Posterior vena cava (tissue), 2 donors: Measurements from ENCODE around the gene FBXO48. TPM values are rescaled to one million over a fixed set of nuclear protein-coding genes. Genes with fewer than 3 reads are reported as not detected.

Experiments used
- DNase-seq: peaks from one replicate; pipeline ENCODE4 v3.0.0-alpha.2; 2020; ENCODE audit warnings: low spot score
- intact Hi-C, 2 donors: fragments of 100-400 bp; cut with DNase I; formaldehyde crosslinking; loops; one replicate each; pipeline versions ENCODE4 v1.14.1 to v1.14.2; 2022 to 2023
- total RNA-seq, 2 donors: library from RNA; stranded (reverse); fragmentation: NEBNext Ultra II Directional; extraction: Animal tissue kit (Norgen Biotek cat#: 25700); gene quantifications; one replicate each; pipeline ENCODE4 v1.2.1, GENCODE V29; 2021
- donor health status: DM: yes; HTN: yes; CAD: no.
- donor health status: DM: yes; HTN: yes; CAD: no.

The FBXO48 gene
- total RNA-seq, 2 donors from 2014 or later = 0.51 to 1.3 TPM

DNA sequence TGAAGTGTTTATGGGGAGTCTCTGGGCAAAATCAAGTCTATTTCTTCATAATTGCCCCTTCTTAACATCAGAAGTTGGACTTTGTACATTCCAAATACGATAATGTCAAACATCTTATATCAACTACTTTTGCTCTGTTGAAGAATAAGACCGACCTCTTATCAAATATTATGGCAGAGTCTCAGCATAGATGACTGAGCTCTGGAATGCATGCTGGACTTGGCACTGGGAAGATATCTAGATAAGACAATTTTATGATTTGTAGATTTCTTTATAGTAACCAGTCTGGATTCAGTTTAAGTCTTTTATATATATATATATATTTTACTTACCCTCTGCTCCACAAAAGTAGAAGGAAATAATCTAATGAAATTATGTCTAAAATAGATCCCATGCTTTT is 8.5 kb upstream of the FBXO48 start:
- intact Hi-C loops = no loop called here
- no peak for DNase-seq

DNA sequence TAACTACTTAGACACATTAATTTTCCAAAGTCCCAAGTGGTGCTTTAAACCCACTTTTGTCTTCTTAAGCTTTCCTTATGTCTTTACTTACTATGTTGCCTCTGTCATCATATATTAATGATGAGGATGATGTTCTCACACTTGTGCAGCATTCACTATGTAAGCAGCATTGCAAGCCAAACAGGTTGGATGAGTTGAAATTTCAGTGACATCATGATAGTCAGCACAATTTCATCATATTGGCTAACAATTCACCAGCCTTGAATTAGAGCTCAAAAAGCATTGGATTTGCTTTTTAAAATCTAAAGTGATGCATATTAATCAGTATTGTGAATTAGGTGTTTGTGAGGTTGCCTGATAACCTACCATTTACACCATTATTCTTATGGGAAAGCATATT is 8.0 kb upstream of the FBXO48 start:
- no peak for DNase-seq

DNA sequence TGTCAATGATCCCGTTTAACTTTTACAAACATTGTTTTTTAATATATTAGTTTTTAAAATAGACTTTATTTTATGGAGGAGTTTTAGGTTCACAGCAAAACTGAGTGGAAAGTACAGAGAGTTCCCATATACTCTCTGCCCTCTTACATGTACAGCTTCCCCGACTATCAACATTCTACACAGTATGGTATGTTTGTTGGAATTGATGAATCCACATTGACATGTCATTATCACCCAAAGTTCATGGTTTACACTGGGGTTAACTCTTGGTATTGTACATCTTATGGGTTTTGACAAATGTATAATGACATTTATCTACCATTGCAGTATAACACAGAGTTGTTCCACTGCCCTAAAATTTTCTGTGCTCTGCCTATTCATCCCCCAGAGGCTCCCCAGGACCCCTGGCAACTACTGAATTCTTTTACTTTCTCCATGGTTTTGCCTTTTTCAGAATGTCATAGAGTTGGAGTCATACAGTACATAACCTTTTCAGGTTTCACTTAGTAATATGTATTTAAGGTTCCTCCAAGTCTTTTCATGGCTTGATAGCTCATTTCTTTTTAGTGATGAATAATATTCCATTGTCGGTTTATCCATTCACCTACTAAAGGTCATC is 5.8 kb upstream of the FBXO48 start:
- intact Hi-C loops = no loop called here
- DNase-seq = no peak

More for the DNA sequence above, 8.0 kb upstream of the FBXO48 start:
- intact Hi-C loops = no loop called here

DNA sequence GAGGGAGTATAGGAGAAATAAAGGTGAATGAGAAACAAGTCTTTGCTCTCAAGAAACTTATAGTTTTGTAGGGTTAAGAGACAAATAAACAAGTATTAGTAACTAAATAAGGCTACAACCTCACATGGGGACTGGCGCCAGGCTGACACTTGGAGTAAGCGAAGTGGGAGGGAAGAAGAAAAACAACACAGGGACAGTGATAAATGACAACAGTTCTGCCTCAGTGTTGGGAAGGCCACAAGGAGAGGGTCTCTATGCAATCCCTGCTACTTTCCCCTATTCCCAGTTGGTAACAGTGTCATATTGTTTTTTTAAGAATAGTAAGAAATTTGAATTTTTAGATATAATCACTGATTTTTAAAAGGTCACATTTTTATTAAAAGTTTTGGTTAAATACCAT is 4.3 kb upstream of the FBXO48 start:
- intact Hi-C loops = no loop called here

DNA sequence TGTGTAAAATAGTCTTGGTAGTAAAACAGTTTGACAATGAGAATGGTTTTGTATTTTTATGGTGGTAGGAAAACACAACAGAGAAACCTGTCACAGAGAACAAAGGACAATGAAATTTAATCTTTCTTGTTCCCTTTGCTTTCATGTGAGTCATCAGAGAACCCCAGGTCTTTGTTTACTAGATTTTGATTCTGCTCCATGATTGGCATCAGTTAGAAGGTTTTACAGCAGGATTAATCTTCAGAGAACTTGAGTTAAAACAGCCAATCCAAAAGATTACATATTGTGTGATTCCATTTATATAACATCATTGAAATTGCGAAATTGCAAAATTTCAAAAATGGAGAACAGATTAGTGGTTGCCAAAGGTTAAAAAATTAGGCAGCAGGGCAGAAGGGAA is 2.8 kb upstream of the FBXO48 start:
- no peak for DNase-seq
- intact Hi-C loops = no loop called here

More for the DNA sequence above, 4.3 kb upstream of the FBXO48 start:
- DNase-seq = no peak

DNA sequence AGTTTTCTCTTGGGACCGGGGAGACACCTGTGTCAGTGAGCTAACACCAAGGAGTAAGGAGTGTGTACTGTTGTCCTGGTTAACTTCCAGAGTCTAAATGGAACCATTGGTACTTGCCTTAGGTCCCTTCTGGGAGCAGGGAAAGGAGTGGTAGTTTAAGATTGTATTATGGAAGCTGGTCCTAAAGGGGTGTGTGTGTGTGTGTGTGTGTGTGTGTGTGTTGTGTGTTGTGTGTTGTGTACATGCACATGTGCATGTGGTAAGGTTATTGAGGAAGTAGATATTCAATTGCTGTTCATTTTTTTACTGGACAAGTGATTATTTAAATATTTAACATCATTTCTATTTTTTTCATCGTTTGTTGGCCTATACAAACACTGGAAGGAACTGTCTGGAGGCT is 1.7 kb upstream of the FBXO48 start:
- intact Hi-C loops = no loop called here
- DNase-seq = no peak

DNA sequence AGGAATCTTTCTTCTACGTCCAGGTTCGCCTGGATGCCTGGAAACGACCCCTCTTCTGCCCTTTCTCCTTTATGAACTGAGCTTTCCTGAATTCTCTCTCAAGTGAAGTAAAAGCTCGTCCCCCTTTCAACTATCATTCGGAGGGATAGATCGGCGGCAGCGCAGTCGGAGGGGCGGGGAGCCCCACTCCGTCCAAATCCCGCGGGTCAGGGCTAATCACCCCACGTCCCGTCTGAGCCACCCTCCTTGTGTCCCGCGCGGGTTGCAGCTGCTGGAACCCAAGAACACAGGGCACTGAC is 367 bp downstream of the FBXO48 start:
- intact Hi-C loops = no loop called here
- DNase-seq = no peak

DNA sequence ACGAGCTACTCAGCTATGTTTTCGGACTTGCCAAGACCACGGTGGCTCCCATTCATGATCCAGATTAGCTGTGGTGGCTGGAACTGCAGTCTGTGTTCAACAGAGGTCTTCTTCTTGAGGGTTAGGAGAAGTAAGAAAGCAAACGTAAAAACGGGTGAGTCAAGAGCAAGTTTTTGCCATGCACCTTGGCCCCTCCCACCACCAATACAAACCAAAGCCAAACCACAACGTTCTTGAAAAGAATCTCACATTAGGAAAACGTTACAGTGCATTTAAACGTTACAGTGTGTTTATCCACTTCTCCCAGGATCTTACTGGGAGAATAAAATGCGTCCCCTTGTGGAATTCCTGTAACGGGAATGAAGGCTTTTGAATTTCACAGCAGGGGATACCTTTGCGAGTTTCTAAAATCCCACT is 725 bp downstream of the FBXO48 start:
- intact Hi-C loops = no loop called here
- no peak for DNase-seq

DNA sequence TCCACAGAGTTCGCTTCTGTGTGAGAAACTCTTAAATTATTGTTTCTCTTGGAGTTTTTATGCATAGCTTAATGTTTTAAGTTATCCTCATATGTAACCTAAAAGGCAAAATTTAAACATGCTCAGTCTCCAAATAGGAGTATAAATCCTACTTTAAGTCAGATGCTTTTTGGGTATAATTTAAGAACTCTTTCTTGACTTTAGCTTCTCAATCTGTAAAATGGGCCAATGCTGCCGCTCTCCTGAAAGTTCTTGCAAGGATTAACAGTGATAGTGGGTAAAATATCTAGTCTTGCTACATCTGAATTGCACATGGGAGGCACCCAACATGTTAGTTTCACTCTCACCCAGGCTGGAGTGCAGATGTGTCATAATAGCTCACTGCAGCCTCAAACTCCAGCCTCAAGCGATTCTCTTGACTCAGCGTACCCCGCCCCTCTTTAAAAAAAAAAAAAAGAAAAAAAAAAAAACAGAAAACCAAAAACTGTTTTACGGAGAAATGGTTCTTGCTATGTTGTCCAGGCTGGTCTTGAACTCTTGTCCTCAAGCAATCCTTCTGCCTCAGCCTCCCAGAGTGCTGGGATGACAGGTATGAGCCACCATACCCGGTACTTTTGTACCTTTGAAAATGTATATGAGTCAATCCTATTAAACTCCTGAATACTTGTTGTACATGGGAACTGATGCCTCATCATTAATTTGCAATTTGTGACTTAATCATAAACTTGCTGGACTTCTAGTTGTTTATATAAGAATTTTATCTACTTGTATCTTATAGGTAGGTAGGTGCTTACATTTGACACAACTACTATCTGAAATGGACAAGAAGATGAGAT is 1.8 kb downstream of the FBXO48 start:
- DNase-seq = no peak
- intact Hi-C loops = loop anchor here in 1 of 2 donors (2.0 kb wide), 1 partner anchor 56 kb away; no protein-coding TSS in a partner anchor

DNA sequence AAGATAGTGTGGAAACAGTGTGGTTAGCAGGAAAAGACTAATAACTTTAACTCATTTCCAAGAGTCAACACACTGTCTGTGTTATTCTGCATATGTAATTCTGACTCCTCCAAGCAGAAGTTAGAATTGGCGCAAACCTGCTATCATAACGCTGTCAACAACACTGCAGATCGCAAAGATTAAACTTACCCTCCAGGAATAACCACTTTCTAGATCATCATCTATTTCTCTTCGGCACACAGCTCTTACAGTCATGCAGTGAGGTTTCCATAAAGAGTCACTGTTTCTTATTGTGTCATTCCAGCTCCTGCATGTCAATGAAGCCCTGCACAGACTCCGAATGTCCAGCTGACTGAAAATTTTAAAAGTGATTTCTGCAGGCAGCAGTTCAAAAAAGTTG is 2.4 kb downstream of the FBXO48 start:
- no peak for DNase-seq
- intact Hi-C loops = loop anchor here in 1 of 2 donors (2.0 kb wide), 1 partner anchor 56 kb away; no protein-coding TSS in a partner anchor

DNA sequence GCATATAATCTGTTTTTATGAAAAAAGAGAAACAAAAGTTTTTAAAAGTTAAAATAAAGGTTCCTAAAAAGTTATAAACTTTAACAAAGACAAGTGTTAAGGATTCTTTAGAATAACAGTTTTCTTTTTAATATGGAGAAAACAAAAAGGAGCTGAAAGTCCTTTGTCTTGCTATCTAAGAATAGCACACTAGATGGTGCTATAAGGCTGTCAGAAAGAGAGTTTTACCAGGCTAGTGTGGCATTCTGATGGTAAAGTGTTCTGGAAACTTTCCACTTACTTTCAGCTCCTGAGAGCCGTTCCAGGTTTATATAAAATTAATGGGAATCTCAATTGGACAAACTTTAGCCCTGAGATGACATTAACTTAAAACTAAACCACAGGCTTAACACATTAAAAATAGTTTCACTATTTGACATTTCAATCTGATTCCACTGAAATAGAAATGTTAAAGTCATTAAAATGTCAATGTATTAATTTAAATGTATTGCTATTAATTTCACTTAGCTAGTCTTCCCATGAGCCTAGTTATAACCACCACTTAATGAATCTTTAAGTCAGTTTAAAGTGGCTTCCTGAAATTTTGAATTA is 3.7 kb downstream of the FBXO48 start:
- intact Hi-C loops = no loop called here
- no peak for DNase-seq

DNA sequence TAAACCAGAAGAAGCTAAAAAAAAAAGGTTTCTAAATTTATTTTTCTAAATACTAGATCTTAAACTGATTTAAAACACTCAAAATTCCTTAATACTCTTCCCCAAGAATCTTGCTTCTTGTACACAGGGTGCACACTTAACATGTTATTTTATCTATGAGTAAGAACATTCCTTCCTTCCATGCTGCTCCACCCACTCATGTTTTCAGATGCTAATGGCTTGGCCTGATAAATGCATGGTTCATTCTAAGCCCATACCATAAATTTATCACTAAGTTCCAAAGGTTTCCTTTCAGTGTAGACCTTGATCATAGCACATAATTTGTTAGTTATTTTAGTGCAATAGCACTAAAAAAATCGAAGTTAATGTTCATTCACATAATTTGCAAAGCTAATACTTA is 8.1 kb downstream of the FBXO48 start:
- intact Hi-C loops = no loop called here
- no peak for DNase-seq

DNA sequence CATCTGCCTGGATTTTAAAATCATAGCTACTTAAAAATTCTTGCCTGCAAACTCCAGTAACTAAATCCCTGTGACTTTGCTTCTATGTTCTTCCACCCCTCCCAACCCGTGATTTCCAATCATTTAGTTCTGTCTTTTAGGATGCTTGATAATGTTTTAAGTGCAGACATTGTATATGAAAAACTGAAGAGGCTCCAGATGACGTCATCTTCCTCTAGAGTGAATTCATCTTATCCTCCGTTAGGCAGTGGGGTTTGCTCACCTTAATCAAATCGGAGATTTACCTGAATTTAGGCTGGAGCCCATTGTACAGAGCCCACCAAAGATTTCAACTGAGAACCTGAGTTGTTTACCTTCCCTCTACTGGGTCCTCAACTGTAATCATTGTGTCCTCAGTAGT is 10.9 kb downstream of the FBXO48 start:
- no peak for DNase-seq
- intact Hi-C loops = no loop called here

DNA sequence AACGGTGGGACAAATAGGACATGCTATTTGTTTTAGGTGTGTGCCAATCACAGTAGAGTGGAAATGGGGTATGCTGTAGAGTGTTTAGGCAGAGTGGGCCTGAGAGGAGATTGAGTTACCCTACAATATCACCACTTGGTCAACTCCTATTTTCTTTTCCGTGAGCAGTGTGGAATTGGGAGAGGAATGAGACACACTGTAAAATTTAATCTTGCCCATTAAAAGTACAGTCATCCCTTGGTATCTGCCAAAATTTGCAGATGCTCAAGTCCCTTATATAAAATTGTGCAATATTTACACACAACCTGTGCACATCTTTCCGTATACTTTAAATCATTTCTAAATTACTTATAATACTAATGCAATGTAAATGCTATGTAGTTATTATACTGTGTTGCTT is 12.4 kb downstream of the FBXO48 start:
- intact Hi-C loops = no loop called here
- no peak for DNase-seq

DNA sequence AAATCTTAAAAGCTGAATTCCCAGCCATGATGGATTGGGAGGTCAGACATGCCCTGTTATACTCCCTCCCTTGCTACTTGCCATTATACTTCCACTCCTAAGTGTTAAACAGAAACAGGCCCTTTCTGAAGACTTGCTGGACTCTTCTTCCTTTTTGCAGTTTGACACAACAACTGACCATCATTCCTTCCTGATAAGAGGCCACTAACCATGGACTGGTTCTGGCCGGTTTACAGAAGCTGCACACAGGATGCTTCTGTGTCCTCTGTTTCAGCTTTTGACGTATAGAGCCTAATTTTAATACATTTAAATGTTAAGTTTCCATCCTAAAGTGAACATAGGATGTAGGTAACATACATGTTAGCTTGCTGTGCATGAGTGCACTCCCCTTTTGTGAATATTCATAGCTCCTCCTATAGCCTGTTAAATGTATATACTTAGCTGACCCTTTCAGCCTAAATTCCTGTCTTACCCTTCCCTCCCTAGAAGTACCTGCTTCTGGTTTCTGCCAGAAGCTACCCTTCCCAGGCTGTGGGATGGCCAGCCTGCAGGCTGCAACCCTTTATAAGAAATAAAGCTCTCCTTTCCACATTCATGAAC is 13.2 kb downstream of the FBXO48 start:
- no peak for DNase-seq
- intact Hi-C loops = no loop called here

DNA sequence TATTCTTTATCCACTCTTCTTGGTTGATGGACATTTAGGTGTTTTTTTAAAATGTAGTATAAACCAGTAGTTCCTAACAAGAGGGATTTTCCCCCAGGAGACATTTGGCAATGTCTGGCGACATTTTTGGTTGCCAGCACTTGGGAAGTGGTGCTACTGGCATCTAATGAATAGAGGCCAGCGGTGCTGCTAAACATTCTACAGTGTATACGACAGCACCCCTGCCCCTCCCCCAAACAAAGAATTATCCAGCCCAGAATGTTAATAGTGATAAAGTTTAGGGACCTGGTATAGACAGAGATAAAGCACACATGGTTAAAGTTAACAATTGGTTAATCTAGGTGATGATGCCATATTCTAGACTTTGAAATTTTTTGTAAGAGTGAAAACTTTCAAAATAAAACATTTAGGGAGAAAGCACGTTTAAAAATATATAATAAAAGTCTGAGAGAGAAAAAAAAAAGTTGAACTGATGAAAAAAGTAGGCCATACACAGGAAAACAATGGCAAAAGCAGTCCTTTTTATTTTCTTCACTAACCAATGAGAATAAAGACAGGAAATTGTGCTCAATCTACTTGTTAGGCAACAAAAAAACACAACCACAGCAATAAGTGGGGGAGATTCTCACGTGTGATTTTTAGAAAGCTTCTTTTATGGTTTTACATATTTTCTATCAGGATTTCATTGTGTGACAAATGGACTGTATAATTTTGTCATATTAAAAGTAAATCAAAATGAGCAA is 14.8 kb downstream of the FBXO48 start:
- no peak for DNase-seq
- intact Hi-C loops = no loop called here

DNA sequence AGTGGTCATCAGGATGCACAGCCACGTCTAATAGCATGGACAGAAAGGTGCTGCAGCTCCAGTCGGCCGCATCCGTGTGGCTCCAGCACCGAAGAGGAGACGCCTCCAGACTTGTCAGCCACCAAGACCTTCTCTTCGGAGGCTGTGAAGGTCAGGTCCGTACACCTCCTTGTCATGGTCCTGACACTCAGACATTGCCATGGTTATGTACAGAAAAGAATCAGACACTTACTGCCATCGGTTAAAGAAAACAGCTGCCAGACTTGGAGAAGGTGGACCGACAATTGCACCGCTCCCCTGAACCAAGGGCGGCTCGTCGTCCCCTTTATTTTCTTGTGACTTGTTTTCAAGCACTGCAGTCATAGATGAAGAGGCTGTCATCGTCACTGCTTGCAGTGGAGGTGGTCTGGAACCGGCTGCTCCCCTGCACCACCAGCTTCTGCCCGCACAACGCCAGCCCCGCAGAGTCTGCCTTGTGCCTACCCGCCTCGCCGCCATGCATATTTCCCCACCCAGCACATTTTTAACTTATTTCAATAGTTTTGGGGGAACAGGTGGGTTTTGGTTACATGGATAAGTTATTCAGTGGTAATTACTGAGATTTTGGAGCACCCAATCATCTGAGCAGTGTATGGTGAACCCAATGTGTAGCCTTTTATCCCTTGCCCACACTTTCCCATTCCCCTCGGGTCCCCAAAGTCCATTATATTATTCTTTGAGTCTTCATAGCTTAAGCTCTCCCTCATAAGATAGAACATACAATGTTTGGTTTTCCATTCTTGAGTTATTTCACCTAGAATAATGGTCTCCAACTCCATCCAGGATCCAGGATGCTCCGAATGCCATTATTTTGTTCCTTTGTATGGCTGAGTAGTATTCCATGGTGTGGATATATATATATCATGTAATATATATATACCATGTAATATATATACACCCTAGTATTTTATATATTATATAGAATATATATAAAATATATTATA is 18.1 kb downstream of the FBXO48 start:
- peak; percentile 82 for DNase-seq
- intact Hi-C loops = loop anchor here in 1 of 2 donors (10.0 kb wide), 2 partner anchors 254 to 324 kb away; no protein-coding TSS in a partner anchor

DNA sequence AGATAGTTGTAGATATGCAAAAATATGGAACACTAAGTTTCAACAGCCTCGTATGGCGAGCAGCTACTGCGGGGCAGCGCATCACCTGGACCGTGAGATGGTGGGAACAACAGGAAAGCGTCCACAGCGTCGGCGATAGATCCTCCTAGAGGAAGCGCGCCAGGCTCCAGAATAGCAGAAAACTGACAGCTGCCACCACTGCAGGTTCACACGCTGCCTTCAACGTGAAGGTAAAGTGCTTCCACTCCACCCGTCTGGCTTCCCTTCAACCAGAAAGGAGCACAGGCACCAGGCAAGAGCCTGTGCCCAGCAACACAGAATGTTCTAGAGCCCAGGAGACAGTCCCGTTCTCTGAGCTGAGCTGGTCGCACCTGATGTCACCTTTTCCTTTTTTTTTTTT is 20.0 kb downstream of the FBXO48 start:
- intact Hi-C loops = loop anchor here in 1 of 2 donors (10.0 kb wide), 2 partner anchors 252 to 322 kb away; no protein-coding TSS in a partner anchor
- no peak for DNase-seq
